HepG2 (cell line): ENCODE data around the gene TSGA10IP. TPM values are rescaled to one million over a fixed set of nuclear protein-coding genes. Genes with fewer than 3 reads are reported as not detected.

Experiments
- ATRX ChIP-seq: sonication (generic); formaldehyde crosslinking; IDR thresholded peaks from 2 replicates; pipeline ENCODE4 v1.4.0; 2020; ENCODE audit warnings: missing genetic modification reagents, borderline replicate concordance
- GMEB2 ChIP-seq: IDR thresholded peaks from 2 replicates; pipeline ENCODE4 v1.6.1; 2016; ENCODE audit warnings: missing biosample characterization, missing genetic modification reagents, low read depth
- GTF2F1 ChIP-seq: fragments of 150-350 bp; IDR thresholded peaks from 2 replicates; pipeline ENCODE4 v1.6.1; 2014; ENCODE audit warnings: low read length
- HNF1B ChIP-seq: sonication (generic); formaldehyde crosslinking; IDR thresholded peaks from 2 replicates; pipeline ENCODE4 v1.5.1; 2020; ENCODE audit warnings: mild to moderate bottlenecking, moderate library complexity, missing genetic modification reagents
- HNF4A ChIP-seq: sonication (generic); formaldehyde crosslinking; IDR thresholded peaks from 2 replicates; pipeline ENCODE4 v1.4.0; 2020; ENCODE audit warnings: missing genetic modification reagents
- MATR3 ChIP-seq: sonication (generic); formaldehyde crosslinking; IDR thresholded peaks from 2 replicates; pipeline ENCODE4 v1.4.0; 2020; ENCODE audit warnings: missing genetic modification reagents
- TEF ChIP-seq: sonication (generic); formaldehyde crosslinking; IDR thresholded peaks from 2 replicates; pipeline ENCODE4 v1.5.0; 2020; ENCODE audit warnings: missing genetic modification reagents
- ZNF160 ChIP-seq: sonication (generic); formaldehyde crosslinking; IDR thresholded peaks from 2 replicates; pipeline ENCODE4 v1.8.0; 2022; ENCODE audit warnings: mild to moderate bottlenecking, inconsistent platforms, missing genetic modification reagents
- ZNF577 ChIP-seq: sonication (generic); formaldehyde crosslinking; IDR thresholded peaks from 2 replicates; pipeline ENCODE4 v1.4.0; 2020; ENCODE audit warnings: mild to moderate bottlenecking, low read depth, missing genetic modification reagents, borderline replicate concordance
- ZNF609 ChIP-seq: sonication (generic); formaldehyde crosslinking; IDR thresholded peaks from 2 replicates; pipeline ENCODE4 v1.4.0; 2020; ENCODE audit warnings: mild to moderate bottlenecking, missing genetic modification reagents, borderline replicate concordance
- ZNF747 ChIP-seq: sonication (generic); formaldehyde crosslinking; IDR thresholded peaks from 2 replicates; pipeline ENCODE4 v1.8.1; 2023; ENCODE audit warnings: missing genetic modification reagents, mild to moderate bottlenecking, borderline replicate concordance
- polyA plus RNA-seq, 8 experiments: library from polyadenylated mRNA; depleted of rRNA in 3 of 8; stranded (reverse) in 7 of 8; unstranded in 1 of 8; fragments of >200 nt; fragmentation: Illumina TruSeq in 4 of 8; extraction: Trizol in 4 of 8; gene quantifications; 2 replicates each; pipeline versions ENCODE4 v1.2.1 to v1.2.3, GENCODE V29; 2011 to 2016; ENCODE audit warnings: low read depth in 4 of 8, missing spikeins in 1 of 8, mixed read lengths in 1 of 8; ENCODE audit not compliant: insufficient read depth in 1 of 8
- total RNA-seq, 5 experiments: library from RNA; depleted of rRNA; stranded (reverse); fragments of >200 nt; fragmentation: Illumina TruSeq; extraction: Trizol; gene quantifications; 2 replicates each; pipeline ENCODE4 v1.2.3, GENCODE V29; 2016; ENCODE audit warnings: low read depth in 1 of 5
- TF ChIP-seq, protein P1 (sequence below): sonication (generic); formaldehyde crosslinking; IDR thresholded peaks from 2 replicates; pipeline ENCODE4 v1.4.0; 2020; ENCODE audit warnings: missing genetic modification reagents, borderline replicate concordance
- TF ChIP-seq, protein P2 (sequence below): IDR thresholded peaks from 2 replicates; pipeline ENCODE4 v1.6.1; 2016; ENCODE audit warnings: low read depth

The TSGA10IP gene
- total and polyA plus RNA-seq, 2 of the 13 experiments (the other 11 are each of a cell fraction or from before 2014, with no cell fraction given) = not detected

DNA sequence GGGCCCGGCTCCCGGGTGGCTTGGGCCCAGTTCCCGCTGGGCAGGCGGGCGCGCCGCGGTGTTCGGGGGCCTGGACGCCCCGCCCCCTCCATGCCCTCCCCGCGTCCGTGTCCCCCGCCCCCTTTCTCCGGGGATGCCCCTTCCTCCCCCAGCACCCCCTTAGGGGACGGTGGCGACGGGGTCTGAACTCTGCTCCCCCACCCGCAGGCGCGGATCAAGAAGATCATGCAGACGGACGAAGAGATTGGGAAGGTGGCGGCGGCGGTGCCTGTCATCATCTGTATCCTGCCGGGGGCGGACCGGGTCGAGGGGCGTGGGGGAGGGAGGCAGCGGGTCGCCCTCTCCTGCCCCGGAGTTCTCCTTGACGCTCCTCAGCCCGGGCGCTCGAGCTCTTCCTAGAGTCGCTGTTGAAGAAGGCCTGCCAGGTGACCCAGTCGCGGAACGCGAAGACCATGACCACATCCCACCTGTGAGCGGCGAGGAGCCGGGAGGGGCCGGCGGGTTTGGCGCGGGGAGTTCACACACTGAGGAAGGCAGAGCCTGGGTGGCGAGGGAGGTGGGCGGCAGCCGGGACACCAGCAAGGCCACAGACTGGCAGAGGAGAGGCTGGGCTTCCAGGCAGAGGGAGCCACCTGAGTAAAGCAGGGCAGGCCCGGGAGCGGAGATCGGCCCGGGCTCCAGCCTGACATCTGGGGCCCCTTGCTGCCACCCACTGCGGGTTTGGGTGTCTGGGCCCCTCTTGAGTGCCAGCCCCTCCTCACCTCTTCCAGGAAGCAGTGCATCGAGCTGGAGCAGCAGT is 25.5 kb upstream of the TSGA10IP start (continued):
- TF ChIP-seq TEF (CRISPR knock-in tag) (no peak), HNF4A (CRISPR knock-in tag) (no peak), MATR3 (CRISPR knock-in tag) (no peak), GTF2F1 (no peak), ZNF160 (no peak; the same call in 1 of the 2 replicates), HNF1B (CRISPR knock-in tag) (0 out of 2 replicates have a peak, but pooled peaks have one; percentile 29), ZNF609 (CRISPR knock-in tag) (no peak), ZNF747 (CRISPR knock-in tag) (no peak), GMEB2 (CRISPR knock-in tag) (no peak), ATRX (no peak), ZNF577 (CRISPR knock-in tag) (no peak)
- TF ChIP-seq, protein P1, sequence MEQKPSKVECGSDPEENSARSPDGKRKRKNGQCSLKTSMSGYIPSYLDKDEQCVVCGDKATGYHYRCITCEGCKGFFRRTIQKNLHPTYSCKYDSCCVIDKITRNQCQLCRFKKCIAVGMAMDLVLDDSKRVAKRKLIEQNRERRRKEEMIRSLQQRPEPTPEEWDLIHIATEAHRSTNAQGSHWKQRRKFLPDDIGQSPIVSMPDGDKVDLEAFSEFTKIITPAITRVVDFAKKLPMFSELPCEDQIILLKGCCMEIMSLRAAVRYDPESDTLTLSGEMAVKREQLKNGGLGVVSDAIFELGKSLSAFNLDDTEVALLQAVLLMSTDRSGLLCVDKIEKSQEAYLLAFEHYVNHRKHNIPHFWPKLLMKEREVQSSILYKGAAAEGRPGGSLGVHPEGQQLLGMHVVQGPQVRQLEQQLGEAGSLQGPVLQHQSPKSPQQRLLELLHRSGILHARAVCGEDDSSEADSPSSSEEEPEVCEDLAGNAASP (CRISPR knock-in tag) = no peak
- TF ChIP-seq, protein P2, sequence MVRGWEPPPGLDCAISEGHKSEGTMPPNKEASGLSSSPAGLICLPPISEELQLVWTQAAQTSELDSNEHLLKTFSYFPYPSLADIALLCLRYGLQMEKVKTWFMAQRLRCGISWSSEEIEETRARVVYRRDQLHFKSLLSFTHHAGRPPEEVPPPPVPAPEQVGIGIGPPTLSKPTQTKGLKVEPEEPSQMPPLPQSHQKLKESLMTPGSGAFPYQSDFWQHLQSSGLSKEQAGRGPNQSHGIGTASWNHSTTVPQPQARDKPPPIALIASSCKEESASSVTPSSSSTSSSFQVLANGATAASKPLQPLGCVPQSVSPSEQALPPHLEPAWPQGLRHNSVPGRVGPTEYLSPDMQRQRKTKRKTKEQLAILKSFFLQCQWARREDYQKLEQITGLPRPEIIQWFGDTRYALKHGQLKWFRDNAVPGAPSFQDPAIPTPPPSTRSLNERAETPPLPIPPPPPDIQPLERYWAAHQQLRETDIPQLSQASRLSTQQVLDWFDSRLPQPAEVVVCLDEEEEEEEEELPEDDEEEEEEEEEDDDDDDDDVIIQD (CRISPR knock-in tag) = no peak
